ENCODE data around the gene NTM. TPM values are rescaled to one million over a fixed set of nuclear protein-coding genes. Genes with fewer than 3 reads are reported as not detected.

The NTM gene
- total and polyA plus RNA-seq, 2 donors (not counting 3 experiments of a cell fraction or from before 2014, with no cell fraction given), result 1.00 to 1.1 TPM

- ChIA-PET POLR2A (no interaction called here), CTCF (no interaction called here)
- dilution Hi-C loops (cut with MboI; ENCODE audit: extremely low pct_ligation_motif_present, low sequenced_read_pairs), result no loop called here
- intact Hi-C loops (cut with micrococcal nuclease), result no loop called here
- no peaks in the 10 kb centered on the region for H3K27me3 ChIP-seq (ENCODE audit: control insufficient read depth in 2 of 2, insufficient read depth in 2 of 2, low read length in 2 of 2)
- no peaks in the 10 kb centered on the region for H3K36me3 ChIP-seq (ENCODE audit: control insufficient read depth in 2 of 2, extremely low read depth in 1 of 2, insufficient read depth in 2 of 2, low read length in 2 of 2)
- H3K79me2 ChIP-seq (ENCODE audit: control insufficient read depth, insufficient read depth, low read length), result no peaks in the 10 kb centered on the region
- H3K9me1 ChIP-seq (replicated peaks; ENCODE audit: control insufficient read depth, extremely low read depth, insufficient read depth, low read length), result no peaks in the 10 kb centered on the region
- BruUV-seq (replicated peaks), result no TSS peak
- FAIRE-seq, result no peak
- no peaks in the 10 kb centered on the region for H3K9me3 ChIP-seq (replicated peaks; ENCODE audit: control insufficient read depth, insufficient read depth, low read length)
- H3K4me3 ChIP-seq (replicated peaks in 1 of 3; ENCODE audit: insufficient read depth in 1 of 3, low read depth in 1 of 3, low read length in 3 of 3), result no peak overlapping the region
- no peak for DNase-seq (ENCODE audit: low read depth, low spot score)
- no peaks in the 10 kb centered on the region for H4K20me1 ChIP-seq (replicated peaks; ENCODE audit: control insufficient read depth, extremely low read depth, insufficient read depth, low read length)
- H2AFZ ChIP-seq (ENCODE audit: low read depth, low read length), result no peak overlapping the region
- no peaks in the 10 kb centered on the region for H3K4me1 ChIP-seq (ENCODE audit: control insufficient read depth, extremely low read depth, insufficient read depth, low read length)
- H3K9ac ChIP-seq (replicated peaks; ENCODE audit: extremely low read depth, insufficient read depth, low read length), result no peak overlapping the region
- no peak overlapping the region for H3K4me2 ChIP-seq (ENCODE audit: insufficient read depth, low read length)
- TF ChIP-seq POLR2A (IDR thresholded peaks at IDR 0.05; ENCODE audit: low read depth, low read length), result no peak
- TF ChIP-seq JUN (IDR thresholded peaks at IDR 0.05; ENCODE audit: borderline replicate concordance, insufficient read depth, insufficient read length, low read depth), result no peak
- TF ChIP-seq FOS (IDR thresholded peaks at IDR 0.05; ENCODE audit: borderline replicate concordance, insufficient read depth, low read length), result no peak
- TF ChIP-seq MAX (IDR thresholded peaks at IDR 0.05; ENCODE audit: insufficient read depth, insufficient read length), result no peak
- TF ChIP-seq CTCF (IDR thresholded peaks at IDR 0.05; ENCODE audit: extremely low read depth in 1 of 2, insufficient read depth in 1 of 2, low read depth in 1 of 2, low read length in 2 of 2), result no peak
- TF ChIP-seq POLR2AphosphoS5 (IDR thresholded peaks at IDR 0.05; ENCODE audit: insufficient read depth, low read depth, low read length), result no peak
- no peak for TF ChIP-seq EZH2 (IDR thresholded peaks at IDR 0.05; ENCODE audit: borderline replicate concordance, low read depth, low read length, severe bottlenecking)
- no peak for TF ChIP-seq MYC (IDR thresholded peaks at IDR 0.05; ENCODE audit: low read depth, low read length)
- TF ChIP-seq GATA2 (IDR thresholded peaks at IDR 0.05; ENCODE audit: insufficient read depth, insufficient read length, low read depth, low read length), result no peak
- H3K27ac ChIP-seq (ENCODE audit: insufficient read depth, low read depth, low read length), result no peak overlapping the region
Observed at GRCh38 chr11:132301900-132302299, 931.5 kb downstream of the NTM start.

All from endothelial cell of umbilical vein (primary cell).